Stimulated activated effector memory CD8-positive, alpha-beta T cell treated with anti-CD3 and anti-CD28 coated beads, Interleukin-12 subunit alpha, Interleukin-12 subunit beta, amount 100 ng/mL, for 72 hours (primary cell): Measurements from ENCODE around the gene LIMS1.
A peak's percentile ranks its signal among the peaks of the same experiment; 100 is the strongest.
"Not testable (repeated sequence)": the region's sequence is repeated elsewhere in the genome, so short reads cannot be mapped to it uniquely, and the experiment has no call there.

Experiments
- ATAC-seq: fragments of 150-1000 bp; cut with Tn5 transposase; 2 replicates; pipeline ENCODE4 v1.10.0; 2021
- DNase-seq, 2 donors: peaks; one replicate each; pipeline ENCODE4 v3.0.0; 2021 to 2022; ENCODE audit warnings: low spot score in 2 of 2
- H3K27ac Mint-ChIP-seq: one replicate; pipeline ENCODE4 v1.8.0; 2022; ENCODE audit warnings: mild to moderate bottlenecking, mixed read lengths
- H3K36me3 Mint-ChIP-seq: one replicate; pipeline ENCODE4 v1.8.0; 2022; ENCODE audit warnings: mild to moderate bottlenecking, mixed read lengths
- H3K4me1 Mint-ChIP-seq: one replicate; pipeline ENCODE4 v1.8.0; 2022; ENCODE audit warnings: mixed read lengths
- H3K4me3 Mint-ChIP-seq: one replicate; pipeline ENCODE4 v1.8.0; 2022; ENCODE audit warnings: mild to moderate bottlenecking, mixed read lengths
- H3K9me3 Mint-ChIP-seq: one replicate; pipeline ENCODE4 v1.8.0; 2022; ENCODE audit warnings: mixed read lengths

The LIMS1 gene

GRCh38 chr2:108691447-108691846 is 157.2 kb downstream of the LIMS1 start:
- Mint-ChIP-seq H3K27ac (no peak overlapping the region), H3K4me3 (no peak overlapping the region), H3K36me3 (no peaks in the 10 kb centered on the region), H3K4me1 (no peaks in the 10 kb centered on the region), H3K9me3 (no peaks in the 10 kb centered on the region)
- no peak for ATAC-seq
- DNase-seq, result no peak

GRCh38 chr2:108701208-108701607 is 166.9 kb downstream of the LIMS1 start:
- no peak for ATAC-seq
- H3K36me3 Mint-ChIP-seq, result no peaks in the 10 kb centered on the region
- H3K27ac Mint-ChIP-seq, result no peak overlapping the region
- no peaks in the 10 kb centered on the region for H3K4me1 Mint-ChIP-seq
- H3K4me3 Mint-ChIP-seq, result no peak overlapping the region
- DNase-seq, result no peak
- no peaks in the 10 kb centered on the region for H3K9me3 Mint-ChIP-seq

DNA sequence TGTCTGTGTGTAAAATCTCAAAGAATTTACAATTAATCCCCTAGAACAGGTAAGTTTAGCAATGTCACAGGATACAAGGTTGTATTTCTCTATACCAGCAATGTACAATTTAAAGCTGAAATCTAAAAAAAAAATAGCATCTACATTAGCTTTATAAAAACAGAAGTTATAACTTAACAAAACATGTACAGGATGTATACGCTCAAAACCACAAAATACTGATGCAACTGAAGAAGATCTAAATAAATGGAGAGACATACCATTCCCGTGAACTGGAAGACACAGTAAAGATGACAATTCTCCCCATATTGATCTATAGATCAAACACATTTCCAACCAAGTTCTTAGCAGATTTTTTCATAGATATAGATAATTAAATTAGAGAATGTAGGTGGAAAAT is 167.5 kb downstream of the LIMS1 start:
- no peaks in the 10 kb centered on the region for H3K36me3 Mint-ChIP-seq
- H3K9me3 Mint-ChIP-seq, result no peaks in the 10 kb centered on the region
- H3K27ac Mint-ChIP-seq, result no peak overlapping the region
- no peak overlapping the region for H3K4me3 Mint-ChIP-seq
- no peaks in the 10 kb centered on the region for H3K4me1 Mint-ChIP-seq
- no peak for ATAC-seq
- no peak for DNase-seq

DNA sequence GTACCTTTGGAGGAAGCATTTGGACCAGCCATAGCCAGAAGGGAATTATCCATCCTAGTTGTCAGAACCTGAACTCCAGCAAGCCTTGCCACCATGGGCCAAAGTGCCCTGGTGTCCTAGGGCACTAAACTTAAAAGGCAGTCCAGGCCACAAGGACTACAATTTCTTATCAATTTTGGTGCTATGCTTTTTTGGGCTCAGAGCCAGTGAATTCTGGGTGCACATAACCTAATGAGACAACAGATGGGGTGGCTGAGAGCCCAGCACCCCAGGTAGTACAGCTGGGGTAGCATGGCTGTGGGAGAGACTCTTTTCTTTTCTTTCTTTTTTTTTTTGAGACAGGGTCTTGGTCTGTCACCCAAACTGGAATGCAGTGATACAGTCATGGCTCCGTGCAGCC is 170.6 kb downstream of the LIMS1 start:
- H3K9me3 Mint-ChIP-seq, result peaks cover 3% of the 10 kb centered on the region
- no peak overlapping the region for H3K27ac Mint-ChIP-seq

GRCh38 chr2:108707300-108707699 is 173.0 kb downstream of the LIMS1 start:
- no peak overlapping the region for H3K27ac Mint-ChIP-seq
- H3K4me3 Mint-ChIP-seq, result no peak overlapping the region
- peaks cover 3% of the 10 kb centered on the region for H3K9me3 Mint-ChIP-seq
- DNase-seq, result no peak
- H3K4me1 Mint-ChIP-seq, result no peaks in the 10 kb centered on the region
- H3K36me3 Mint-ChIP-seq, result no peaks in the 10 kb centered on the region
- ATAC-seq, result no peak

More for the DNA sequence above, 170.6 kb downstream of the LIMS1 start:
- Mint-ChIP-seq H3K4me1 (no peaks in the 10 kb centered on the region), H3K36me3 (no peaks in the 10 kb centered on the region), H3K4me3 (no peak overlapping the region)
- ATAC-seq (no peak), DNase-seq (no peak)

DNA sequence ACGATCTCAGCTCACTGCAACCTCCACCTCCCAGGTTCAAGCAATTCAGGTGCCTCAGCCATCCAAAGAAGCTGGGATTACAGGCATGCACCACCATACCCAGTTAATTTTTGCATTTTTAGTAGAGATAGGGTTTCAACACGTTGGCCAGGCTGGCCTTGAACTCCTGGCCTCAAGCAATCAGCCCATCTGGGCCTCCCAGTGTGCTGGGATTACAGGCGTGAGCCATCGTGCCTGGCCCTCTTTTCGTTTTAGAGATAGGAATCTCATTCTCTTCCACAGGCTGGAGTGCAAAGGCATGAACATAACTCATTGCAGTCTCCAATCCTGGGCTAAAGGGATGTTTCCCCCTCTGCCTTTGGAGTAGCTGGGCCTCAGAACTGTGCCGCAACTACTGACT is 182.7 kb downstream of the LIMS1 start:
- not testable (repeated sequence) for H3K36me3 Mint-ChIP-seq, H3K4me3 Mint-ChIP-seq, H3K27ac Mint-ChIP-seq, DNase-seq, ATAC-seq, H3K9me3 Mint-ChIP-seq
- peaks cover 13% of the 10 kb centered on the region for H3K4me1 Mint-ChIP-seq

DNA sequence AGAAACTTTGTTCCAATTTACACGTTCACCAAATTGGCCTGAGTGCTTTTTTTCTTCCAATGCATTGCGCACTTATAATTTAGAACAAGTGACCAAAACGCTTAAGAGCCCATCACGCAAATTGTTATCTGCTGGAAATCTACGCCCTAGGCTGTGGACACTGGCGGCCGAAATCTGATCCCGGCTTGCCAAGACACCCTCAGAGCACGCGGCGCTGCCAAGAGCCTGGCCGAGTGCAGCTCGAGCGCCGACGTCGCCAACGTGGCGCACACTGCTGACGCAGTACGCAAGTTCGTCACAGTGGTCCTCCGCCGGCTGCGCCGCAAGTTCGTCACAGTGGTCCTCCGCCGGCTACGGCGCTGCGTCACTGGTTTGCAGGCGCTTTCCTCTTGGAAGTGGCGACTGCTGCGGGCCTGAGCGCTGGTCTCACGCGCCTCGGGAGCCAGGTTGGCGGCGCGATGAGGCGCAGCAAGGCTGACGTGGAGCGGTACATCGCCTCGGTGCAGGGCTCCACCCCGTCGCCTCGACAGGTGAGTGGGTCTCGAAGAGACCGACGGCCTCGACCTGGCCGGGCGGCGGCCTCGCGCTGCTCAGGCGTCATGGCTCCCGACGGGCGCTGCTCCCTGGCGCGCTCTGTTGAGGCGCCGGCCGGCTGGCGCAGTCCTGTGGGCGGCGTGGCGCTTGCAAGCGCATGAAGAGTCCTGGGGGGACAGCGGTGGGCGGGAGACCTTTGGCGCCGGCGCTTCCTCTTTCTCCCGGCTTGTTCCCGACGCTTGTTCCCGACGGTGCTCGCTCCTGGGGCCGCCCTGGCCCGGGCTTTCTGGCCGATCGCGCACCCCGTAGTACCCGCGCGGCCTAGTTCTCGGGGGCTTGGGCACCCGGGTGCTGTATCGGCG is 185.1 kb downstream of the LIMS1 start, which contains the start of gene RANBP2:
Gene RANBP2 (plus strand): TSS at position 334 of the 896 bp plus-strand sequence. CDS start 125 bp downstream, at position 459.
- H3K9me3 Mint-ChIP-seq, result no peaks in the 10 kb centered on the region
- peak; percentile 87 to 95 for DNase-seq
- H3K27ac Mint-ChIP-seq, result peak within 1 kb of the TSS; percentile 98
- peak within 1 kb of the TSS; percentile 94 for H3K4me3 Mint-ChIP-seq
- ATAC-seq, result peak; percentile 100
- peaks cover 14% of the 10 kb centered on the region for H3K36me3 Mint-ChIP-seq
- H3K4me1 Mint-ChIP-seq, result peaks cover 27% of the 10 kb centered on the region

- Mint-ChIP-seq H3K36me3 (peaks cover 27% of the 10 kb centered on the region), H3K4me1 (peaks cover 38% of the 10 kb centered on the region)
- H3K27ac Mint-ChIP-seq, H3K9me3 Mint-ChIP-seq, ATAC-seq, DNase-seq, H3K4me3 Mint-ChIP-seq: not testable (repeated sequence)
These were observed 191.8 kb downstream of the LIMS1 start for GRCh38 chr2:108726048-108726447.

- H3K9me3 Mint-ChIP-seq, ATAC-seq, DNase-seq, H3K4me3 Mint-ChIP-seq: not testable (repeated sequence)
- Mint-ChIP-seq H3K27ac (peak overlapping the region; percentile 67), H3K4me1 (peaks cover 11% of the 10 kb centered on the region), H3K36me3 (peaks cover 94% of the 10 kb centered on the region)
These were observed 200.4 kb downstream of the LIMS1 start for GRCh38 chr2:108734656-108735055.
